Small intestine (tissue), 7 donors: ENCODE data around the gene TELO2. TPM values are rescaled to one million over a fixed set of nuclear protein-coding genes. Genes with fewer than 3 reads are reported as not detected.

Source experiments
- DNase-seq, 2 donors: peaks; one replicate each; pipeline versions ENCODE4 v3.0.0 to v3.0.0-alpha.2; 2013
- FAIRE-seq: peaks from 2 replicates; lab custom pipeline; 2012; peaks lifted over from hg19 to GRCh38; lab: Jason Lieb, UNC
- H3K27ac ChIP-seq, 3 donors: one replicate each; pipeline ENCODE4 v1.5.1; 2013; ENCODE audit warnings: low read length in 2 of 3, mild to moderate bottlenecking in 2 of 3, control low read depth in 1 of 3, inconsistent platforms in 1 of 3, low read depth in 1 of 3, moderate library complexity in 1 of 3
- H3K27me3 ChIP-seq, 3 donors: one replicate each; pipeline ENCODE4 v1.6.1; 2013; ENCODE audit warnings: low read length in 3 of 3, inconsistent platforms in 1 of 3; ENCODE audit not compliant: control insufficient read depth in 3 of 3, insufficient read depth in 3 of 3
- H3K36me3 ChIP-seq, 3 donors: one replicate each; pipeline ENCODE4 v1.6.1; 2013; ENCODE audit warnings: low read length in 3 of 3, inconsistent platforms in 1 of 3, low read depth in 1 of 3, mild to moderate bottlenecking in 1 of 3, moderate library complexity in 1 of 3; ENCODE audit not compliant: control insufficient read depth in 3 of 3, insufficient read depth in 2 of 3
- H3K4me1 ChIP-seq, 3 donors: one replicate each; pipeline ENCODE4 v1.6.1; 2013; ENCODE audit warnings: low read length in 2 of 3, inconsistent platforms in 1 of 3, low read depth in 1 of 3, mild to moderate bottlenecking in 1 of 3, moderate library complexity in 1 of 3; ENCODE audit not compliant: control insufficient read depth in 3 of 3, insufficient read depth in 2 of 3
- H3K4me3 ChIP-seq, 3 donors: one replicate each; pipeline ENCODE4 v1.5.1; 2013; ENCODE audit warnings: low read length in 3 of 3, control low read depth in 1 of 3, inconsistent platforms in 1 of 3, low read depth in 1 of 3, mild to moderate bottlenecking in 1 of 3, moderate library complexity in 1 of 3
- H3K9me3 ChIP-seq, 2 donors: one replicate each; pipeline ENCODE4 v1.6.1; 2013; ENCODE audit warnings: low read depth in 1 of 2, low read length in 1 of 2; ENCODE audit not compliant: control insufficient read depth in 2 of 2, insufficient read depth in 1 of 2
- WGBS, 3 donors: extraction: QIAGEN DNeasy Blood & Tissue Kit; methylation state at CpG; one replicate each; pipeline ENCODE4 v1.1.7; 2013; 5-methylcytosine and 5-hydroxymethylcytosine counted together
- polyA plus RNA-seq, 4 donors: library from polyadenylated mRNA; stranded (reverse) in 3 of 4; unstranded in 1 of 4; fragments of 200-250 nt in 3 of 4; fragments of 120-200 nt in 1 of 4; gene quantifications; one replicate each; pipeline versions ENCODE4 v1.2.1 to v1.2.3, GENCODE V29; 2013
- donor health status: healthy with polysubstance abuse.
- donor health status: control.
- donor health status: control.
- donor health status: Bipolar disorder and iron deficiency.
- donor health status: healthy.

The TELO2 gene
- polyA plus RNA-seq, 4 donors, result 41.3 to 50.3 (median 44.7) TPM

DNA sequence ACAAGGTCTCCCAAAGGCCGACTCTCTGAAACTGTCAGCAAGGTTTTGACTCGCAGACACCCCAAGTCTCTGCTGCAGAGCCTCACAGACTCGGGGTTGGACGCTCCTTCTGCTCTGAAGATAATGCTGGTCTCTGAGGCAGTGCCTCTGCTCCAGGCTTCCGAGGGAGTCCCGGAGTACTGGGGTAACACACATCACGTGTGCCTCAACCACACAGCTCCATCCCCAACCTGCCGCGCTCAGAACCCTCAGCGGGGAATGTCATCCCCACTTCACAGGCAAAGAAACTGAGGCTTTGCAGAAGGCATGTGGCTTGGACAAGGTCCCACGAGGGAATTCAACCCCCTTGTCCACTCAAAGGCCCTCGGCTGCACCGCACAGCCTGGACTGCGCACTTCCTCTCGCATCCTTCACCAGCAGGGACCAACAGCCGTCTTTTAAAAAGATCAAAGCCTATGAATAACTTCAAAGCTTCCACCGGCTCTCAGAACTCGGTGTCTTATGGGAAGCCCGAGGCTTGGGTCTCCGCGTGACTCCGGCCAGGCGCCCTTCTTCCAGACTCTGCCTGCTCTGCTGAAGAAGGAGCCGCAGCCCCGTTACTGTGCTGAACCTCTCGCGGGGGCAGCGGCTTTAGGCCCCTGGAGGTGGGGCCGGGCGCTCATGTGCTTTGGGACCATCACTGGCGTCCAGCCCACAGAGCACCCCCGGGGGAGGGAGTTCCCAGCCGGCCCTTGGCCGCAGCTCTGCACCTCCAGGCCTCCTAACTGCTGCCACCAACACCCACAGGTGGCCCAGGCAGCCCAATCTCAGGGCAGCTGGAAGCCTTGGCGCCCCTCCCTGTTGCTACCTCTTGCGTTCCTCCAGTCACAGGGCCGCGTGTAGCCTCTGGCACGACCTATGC, 42.5 kb downstream of the TELO2 start:
- DNase-seq (no peak), FAIRE-seq (no peak)
- 61 to 79% (median 74%) methylated on average over 36 to 39 of the region's 39 CpGs for WGBS, 3 donors
- no peaks in the 10 kb centered on the region for H3K27me3 ChIP-seq
- no peaks in the 10 kb centered on the region for H3K9me3 ChIP-seq
- peaks cover 0 to 63% (median 0%) of the 10 kb centered on the region in 3 donors for H3K36me3 ChIP-seq
- peak overlapping the region; percentile 33 to 88 (median 80) for H3K27ac ChIP-seq
- peak overlapping the region in 2 of 3 donors; percentile 50 to 59 for H3K4me3 ChIP-seq
- H3K4me1 ChIP-seq, result peaks cover 0 to 8% (median 0%) of the 10 kb centered on the region in 3 donors

GRCh38 chr16:1536601-1537000, 43.4 kb downstream of the TELO2 start:
- Histone ChIP-seq H3K27ac (peak overlapping the region in 1 of 3 donors; percentile 15), H3K4me1 (peaks cover 0 to 8% (median 0%) of the 10 kb centered on the region in 3 donors), H3K4me3 (no peak overlapping the region), H3K9me3 (no peaks in the 10 kb centered on the region), H3K27me3 (no peaks in the 10 kb centered on the region), H3K36me3 (peaks cover 0 to 70% (median 0%) of the 10 kb centered on the region in 3 donors)
- DNase-seq (no peak), FAIRE-seq (no peak)
- WGBS, 3 donors, result 79 to 85% (median 80%) methylated on average over 13 of the region's 13 CpGs

- DNase-seq, result no peak
- no peak for FAIRE-seq
- H3K27me3 ChIP-seq, result no peaks in the 10 kb centered on the region
- H3K36me3 ChIP-seq, result peaks cover 0 to 76% (median 0%) of the 10 kb centered on the region in 3 donors
- H3K27ac ChIP-seq, result peak overlapping the region in 1 of 3 donors; percentile 15
- WGBS, 3 donors, result 82 to 89% (median 85%) methylated on average over 27 of the region's 27 CpGs
- H3K4me1 ChIP-seq, result peaks cover 0 to 8% (median 0%) of the 10 kb centered on the region in 3 donors
- no peaks in the 10 kb centered on the region for H3K9me3 ChIP-seq
- no peak overlapping the region for H3K4me3 ChIP-seq
Measured at GRCh38 chr16:1537138-1537577, 44.0 kb downstream of the TELO2 start.

- H3K27ac ChIP-seq, result no peak overlapping the region
- H3K9me3 ChIP-seq, result no peaks in the 10 kb centered on the region
- WGBS, 3 donors, result 79 to 83% (median 81%) methylated on average over 25 to 26 of the region's 26 CpGs
- no peak overlapping the region for H3K4me3 ChIP-seq
- no peaks in the 10 kb centered on the region for H3K27me3 ChIP-seq
- peaks cover 0 to 4% (median 0%) of the 10 kb centered on the region in 3 donors for H3K4me1 ChIP-seq
- DNase-seq (no peak), FAIRE-seq (no peak)
- H3K36me3 ChIP-seq, result peaks cover 0 to 81% (median 0%) of the 10 kb centered on the region in 3 donors
Measured at GRCh38 chr16:1537763-1538289, 44.7 kb downstream of the TELO2 start.

DNA sequence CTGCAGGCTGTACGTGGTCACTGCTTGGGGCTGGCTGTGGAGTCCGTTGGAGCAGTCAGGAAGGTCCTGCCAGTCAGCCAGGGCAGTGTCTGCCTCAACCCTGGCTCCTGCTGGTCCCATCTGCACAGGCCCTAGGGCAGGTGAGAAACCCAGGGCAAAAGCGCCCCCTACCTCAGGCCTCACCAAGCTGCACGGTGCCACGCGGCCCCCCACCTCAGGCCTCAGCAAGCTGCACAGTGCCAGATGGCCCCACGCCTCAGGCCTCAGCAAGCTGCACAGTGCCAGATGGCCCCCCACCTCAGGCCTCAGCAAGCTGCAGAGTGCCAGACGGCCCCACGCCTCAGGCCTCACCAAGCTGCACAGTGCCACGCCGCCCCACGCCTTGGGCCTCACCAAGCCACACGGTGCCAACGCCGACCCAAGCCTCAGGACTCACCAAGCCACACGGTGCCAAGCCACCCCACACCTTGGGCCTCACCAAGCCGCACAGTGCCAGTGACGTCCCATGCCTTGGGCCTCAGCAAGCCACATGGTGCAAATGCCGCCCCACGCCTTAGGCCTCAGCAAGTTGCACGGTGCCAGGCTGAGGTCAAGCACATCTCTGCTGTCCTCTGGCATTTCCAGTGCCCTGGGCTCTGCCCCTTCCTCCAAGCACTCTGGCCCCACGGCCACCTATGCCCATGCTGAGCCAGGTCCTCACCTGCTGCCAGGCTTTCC, 45.8 kb downstream of the TELO2 start:
- WGBS, 3 donors, result 82 to 91% (median 88%) methylated on average over 18 to 22 of the region's 22 CpGs
- peaks cover 0 to 3% (median 0%) of the 10 kb centered on the region in 3 donors for H3K4me1 ChIP-seq
- H3K27ac ChIP-seq, result no peak overlapping the region
- DNase-seq (no peak), FAIRE-seq (no peak)
- no peak overlapping the region for H3K4me3 ChIP-seq
- peaks cover 0 to 85% (median 0%) of the 10 kb centered on the region in 3 donors for H3K36me3 ChIP-seq
- no peaks in the 10 kb centered on the region for H3K27me3 ChIP-seq
- H3K9me3 ChIP-seq, result no peaks in the 10 kb centered on the region

DNA sequence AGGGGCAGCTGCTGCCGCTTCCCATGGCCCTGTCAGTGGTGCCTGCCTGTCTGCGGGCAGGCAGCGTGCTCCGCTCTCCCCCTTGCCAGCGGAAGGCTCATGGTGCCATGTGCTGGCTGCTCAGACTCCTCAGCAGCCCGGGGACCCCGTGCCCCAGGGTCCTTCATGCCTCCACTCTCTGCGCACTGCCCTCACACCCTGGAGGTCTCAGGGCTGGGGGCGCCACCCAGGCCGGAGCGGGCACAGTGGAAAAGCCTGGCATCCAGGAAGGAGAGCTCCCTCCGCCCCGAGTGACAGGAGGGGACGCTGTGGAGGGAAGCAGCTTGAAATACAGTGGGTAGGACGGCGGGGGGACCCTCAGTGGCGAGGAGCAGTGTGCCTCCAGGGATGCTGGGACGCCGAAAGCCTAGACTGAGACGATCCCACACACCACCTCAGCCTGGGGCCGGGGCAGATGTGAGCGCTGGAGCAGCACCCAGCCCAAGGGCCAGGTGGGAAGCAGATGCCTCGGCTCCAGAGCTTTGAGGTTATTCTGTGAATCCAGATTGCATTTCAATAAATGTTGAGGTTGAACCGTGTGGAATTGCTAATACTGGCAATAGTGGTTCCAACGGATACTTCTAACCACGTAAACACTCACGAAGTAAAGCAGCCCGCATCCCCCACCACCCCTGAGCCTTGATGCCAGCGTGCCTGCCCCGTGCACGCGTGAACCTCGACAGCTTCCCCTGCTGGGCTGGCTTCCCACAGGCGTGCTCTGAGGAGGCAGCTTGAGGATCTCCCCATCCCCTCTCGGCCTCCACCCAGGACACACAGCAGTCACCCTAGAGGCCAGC, 46.8 kb downstream of the TELO2 start:
- Histone ChIP-seq H3K27me3 (no peaks in the 10 kb centered on the region), H3K9me3 (no peaks in the 10 kb centered on the region), H3K36me3 (peaks cover 0 to 83% (median 0%) of the 10 kb centered on the region in 3 donors), H3K27ac (no peak overlapping the region), H3K4me1 (peaks cover 0 to 3% (median 0%) of the 10 kb centered on the region in 3 donors), H3K4me3 (no peak overlapping the region)
- FAIRE-seq (no peak), DNase-seq (no peak)
- 89 to 92% (median 89%) methylated on average over 35 of the region's 35 CpGs for WGBS, 3 donors

DNA sequence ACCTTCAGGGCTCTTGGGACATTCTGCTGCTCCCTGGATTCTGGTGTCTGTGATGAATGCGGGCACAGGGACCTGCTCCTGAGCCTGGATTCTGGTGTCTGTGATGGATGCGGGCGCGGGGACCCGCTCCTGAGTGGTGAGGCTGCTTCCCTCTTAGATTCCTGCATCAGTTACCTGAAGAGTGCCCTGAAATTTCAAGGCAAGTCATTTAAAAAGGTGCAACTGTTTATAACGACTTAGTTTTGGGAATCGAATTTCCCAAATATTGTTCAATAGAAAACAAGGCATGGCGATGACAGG, 47.3 kb downstream of the TELO2 start:
- no peaks in the 10 kb centered on the region for H3K27me3 ChIP-seq
- peaks cover 0 to 79% (median 0%) of the 10 kb centered on the region in 3 donors for H3K36me3 ChIP-seq
- WGBS, 3 donors, result 90 to 94% (median 92%) methylated on average over 8 of the region's 8 CpGs
- FAIRE-seq, result no peak
- no peak overlapping the region for H3K4me3 ChIP-seq
- peaks cover 0 to 7% (median 0%) of the 10 kb centered on the region in 3 donors for H3K4me1 ChIP-seq
- no peaks in the 10 kb centered on the region for H3K9me3 ChIP-seq
- DNase-seq, result no peak
- H3K27ac ChIP-seq, result no peak overlapping the region
